Caki2 (cell line): ENCODE measurements around the gene AATF. TPM values are rescaled to one million over a fixed set of nuclear protein-coding genes. Genes with fewer than 3 reads are reported as not detected.
"Not testable (repeated sequence)": the region's sequence is repeated elsewhere in the genome, so short reads cannot be mapped to it uniquely, and the experiment has no call there.

Source experiments
- DNase-seq: peaks from one replicate; pipeline ENCODE4 v3.0.0-alpha.2; 2015; ENCODE audit warnings: low read depth
- in situ Hi-C: cut with HindIII; loops from 2 replicates; pipeline ENCODE4 v1.10.0; 2016; ENCODE audit warnings: low sequenced_read_pairs, low pct_unique_long_range_greater_than_20kb, mixed read lengths
- total RNA-seq: library from RNA; depleted of rRNA; stranded (reverse); fragments of >200 nt; shearing (Covaris generic); gene quantifications from 2 replicates; pipeline ENCODE4 v1.2.3, GENCODE V29; 2014; ENCODE audit warnings: low replicate concordance

AATF gene
- total RNA-seq, 1 experiment from 2014 or later, result 49.9 TPM

GRCh38 chr17:37059493-37059892 lies 110.7 kb downstream of the AATF start:
- no peak for DNase-seq
- in situ Hi-C loops, result no loop called here

- in situ Hi-C loops, result no loop called here
- no peak for DNase-seq
Observed at GRCh38 chr17:37060094-37060493, 111.3 kb downstream of the AATF start.

GRCh38 chr17:37060928-37061327 lies 112.2 kb downstream of the AATF start:
- in situ Hi-C loops, result no loop called here

DNA sequence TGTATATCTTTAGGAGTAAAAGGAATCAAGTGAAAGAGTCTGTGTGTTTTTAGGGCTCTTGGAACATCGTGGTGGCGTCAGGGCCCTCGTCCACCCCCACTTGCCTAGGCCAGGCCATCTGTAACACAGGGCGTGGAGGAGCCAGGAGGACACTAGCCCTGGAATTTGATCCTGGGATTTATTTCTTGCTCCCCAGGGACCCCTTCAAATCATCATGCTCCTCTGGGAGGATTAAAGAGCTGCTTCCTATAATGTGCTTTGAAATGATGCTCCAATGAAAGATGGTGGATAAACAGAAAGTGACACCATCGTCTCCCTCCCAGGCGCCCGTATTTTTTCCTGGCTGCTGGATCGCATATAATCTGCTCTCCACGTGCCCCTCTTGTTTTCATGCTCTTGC lies 113.3 kb downstream of the AATF start:
- no peak for DNase-seq
- in situ Hi-C loops, result no loop called here

More at GRCh38 chr17:37060928-37061327, 112.2 kb downstream of the AATF start:
- DNase-seq, result no peak

DNA sequence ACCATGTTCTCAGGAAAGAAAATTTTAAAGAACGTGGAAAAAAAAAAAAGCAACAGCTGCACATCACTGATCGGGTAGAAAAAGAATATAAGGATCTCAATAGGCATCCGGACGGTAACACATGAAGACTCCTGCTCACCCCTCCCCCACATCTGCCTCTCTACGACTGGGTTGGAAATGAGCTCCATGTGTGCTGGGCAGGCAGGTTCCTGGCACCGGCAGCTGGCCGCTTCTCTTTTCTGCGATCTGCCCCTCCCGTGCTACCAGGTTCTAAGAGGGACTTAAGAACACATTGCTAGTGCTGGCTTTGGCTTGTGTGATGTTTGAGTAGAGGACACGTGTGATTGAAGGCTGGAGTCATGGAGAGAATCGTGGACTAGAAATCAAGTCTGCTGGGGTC lies 115.5 kb downstream of the AATF start:
- in situ Hi-C loops, result no loop called here
- no peak for DNase-seq

- no peak for DNase-seq
- in situ Hi-C loops, result no loop called here
Observed at GRCh38 chr17:37064956-37065355, 116.2 kb downstream of the AATF start.

DNA sequence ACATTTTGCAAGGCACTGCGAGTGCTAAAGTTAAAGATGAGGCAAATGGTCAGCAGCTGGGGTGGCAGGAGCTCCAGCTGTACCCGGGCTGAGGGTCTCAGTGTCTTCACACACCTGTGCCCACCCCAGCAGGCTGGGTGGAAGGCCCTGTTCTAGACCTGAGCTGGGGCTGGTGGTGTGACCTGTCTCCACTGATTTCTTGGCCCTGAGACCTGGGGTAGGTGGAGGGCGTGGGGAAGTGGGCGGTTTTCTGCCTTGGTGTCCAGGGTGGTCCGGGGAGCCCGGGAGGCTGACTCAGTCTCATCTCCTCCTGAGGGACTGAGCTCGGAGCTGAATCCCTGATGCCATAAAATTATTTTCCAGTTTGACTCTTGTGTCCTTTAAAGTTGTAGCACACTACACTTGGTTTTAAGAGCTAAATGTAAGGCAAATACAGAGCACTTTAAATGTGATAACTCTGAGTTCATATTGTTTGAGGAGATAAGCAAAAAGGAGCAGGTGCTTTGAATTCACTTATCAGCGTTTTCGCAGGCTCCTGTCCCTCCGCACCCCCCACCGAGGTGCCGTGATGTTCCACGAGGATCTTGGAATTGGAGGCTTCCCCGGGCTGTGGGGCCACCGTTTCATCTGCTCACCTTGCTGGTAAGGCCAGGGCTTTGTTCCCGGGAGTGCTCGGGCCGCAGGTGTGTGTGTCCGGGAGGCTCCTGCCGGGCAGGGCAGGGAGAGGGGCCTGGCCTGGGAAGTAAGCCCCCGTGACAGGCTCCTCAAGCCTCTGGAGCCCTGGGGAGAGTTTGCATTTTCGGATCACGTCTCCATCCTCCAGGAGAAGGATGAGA lies 117.0 kb downstream of the AATF start:
- in situ Hi-C loops, result no loop called here

DNA sequence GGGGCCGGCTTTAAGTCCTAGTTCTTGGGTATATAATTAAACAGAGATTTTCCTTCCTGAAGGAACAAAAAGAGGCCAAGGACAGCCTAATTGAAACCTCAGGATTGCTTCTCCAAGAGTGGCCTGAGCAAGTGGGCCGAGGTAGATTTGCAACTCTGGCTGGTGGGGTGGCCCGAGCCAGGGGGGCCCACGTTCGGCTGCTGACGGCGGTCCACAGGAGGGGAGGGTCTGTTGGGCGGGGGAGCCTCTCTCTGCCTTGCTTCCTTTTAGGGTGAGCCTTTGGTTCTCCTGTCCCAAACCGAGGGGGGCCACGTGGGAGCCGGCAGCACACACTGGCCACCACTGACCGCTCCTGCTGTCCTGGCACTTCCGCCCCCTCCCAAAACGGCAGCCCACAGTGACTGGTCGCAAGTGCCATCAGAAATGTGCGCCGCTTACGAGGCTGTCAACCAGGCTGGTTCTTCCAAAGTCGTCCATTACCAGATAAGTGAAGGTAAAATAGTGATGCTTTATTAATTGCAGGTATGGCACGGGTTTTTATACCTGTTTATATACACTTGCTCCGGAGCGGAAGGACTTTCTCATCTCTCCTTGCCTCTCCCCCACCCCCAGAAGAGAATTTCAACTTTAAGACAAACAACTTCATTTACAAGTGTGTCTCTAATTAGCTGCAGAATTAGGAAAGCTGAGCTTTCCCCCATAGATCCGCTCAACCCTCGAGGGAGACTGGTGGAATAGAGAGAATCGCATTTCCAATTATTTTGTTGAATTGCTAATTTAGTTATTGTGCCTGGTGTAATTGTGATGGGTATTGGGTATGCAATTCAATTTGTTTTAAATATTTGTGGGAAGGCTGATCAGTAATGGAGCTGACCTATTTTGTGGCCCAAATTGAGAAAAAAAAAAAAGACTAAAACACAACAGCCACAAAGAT lies 117.8 kb downstream of the AATF start:
- in situ Hi-C loops, result no loop called here
- no peak for DNase-seq

More for the DNA sequence above, 117.0 kb downstream of the AATF start:
- DNase-seq, result no peak

DNA sequence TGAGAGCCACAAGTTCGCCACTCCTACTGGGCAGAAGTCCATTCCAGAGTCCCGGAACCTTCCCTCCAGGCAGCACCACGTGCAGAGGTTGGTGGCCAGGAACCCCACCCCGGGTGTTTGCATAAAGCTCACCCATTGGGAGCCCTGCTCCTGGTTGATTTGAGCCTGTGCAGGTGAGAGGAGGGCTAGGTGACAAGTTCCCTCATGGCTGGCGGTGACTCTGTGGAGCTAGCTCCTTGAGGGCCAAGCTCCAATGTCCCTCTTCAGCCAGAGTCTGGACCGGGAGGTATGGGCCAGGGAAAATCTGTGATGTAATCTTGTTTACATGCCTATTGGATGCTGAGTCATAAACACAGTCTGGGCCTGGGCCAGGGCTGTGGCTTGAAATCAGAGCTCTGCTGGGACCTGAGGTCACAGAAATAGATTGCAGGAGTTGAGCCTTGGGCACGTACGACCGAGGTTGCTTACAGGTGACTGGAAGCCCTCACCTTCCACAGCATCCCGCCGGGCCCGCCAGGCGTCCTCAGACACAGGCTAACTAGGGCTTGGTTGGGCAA lies 118.9 kb downstream of the AATF start:
- in situ Hi-C loops, result no loop called here
- DNase-seq, result peak; percentile 45

DNA sequence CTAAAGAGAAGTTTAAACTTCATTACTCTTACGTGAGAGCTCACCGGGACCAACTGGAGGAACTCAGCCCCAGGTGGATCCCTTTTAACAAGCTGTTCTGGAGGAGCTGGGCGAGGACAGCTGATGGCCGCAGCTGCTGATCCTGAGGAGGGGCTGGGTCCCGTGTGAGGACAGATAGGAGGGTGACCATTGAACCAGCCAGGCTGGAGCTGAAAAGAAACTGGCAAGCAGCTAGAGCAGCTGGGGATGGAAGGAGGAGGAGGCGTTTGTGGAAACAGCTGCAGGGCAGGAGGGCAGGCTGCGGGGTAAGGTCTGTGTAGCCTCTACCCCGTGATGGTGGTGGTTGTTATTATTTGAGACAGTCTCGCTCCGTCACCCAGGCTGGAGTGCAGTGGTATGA lies 119.5 kb downstream of the AATF start:
- no peak for DNase-seq
- in situ Hi-C loops, result no loop called here

DNA sequence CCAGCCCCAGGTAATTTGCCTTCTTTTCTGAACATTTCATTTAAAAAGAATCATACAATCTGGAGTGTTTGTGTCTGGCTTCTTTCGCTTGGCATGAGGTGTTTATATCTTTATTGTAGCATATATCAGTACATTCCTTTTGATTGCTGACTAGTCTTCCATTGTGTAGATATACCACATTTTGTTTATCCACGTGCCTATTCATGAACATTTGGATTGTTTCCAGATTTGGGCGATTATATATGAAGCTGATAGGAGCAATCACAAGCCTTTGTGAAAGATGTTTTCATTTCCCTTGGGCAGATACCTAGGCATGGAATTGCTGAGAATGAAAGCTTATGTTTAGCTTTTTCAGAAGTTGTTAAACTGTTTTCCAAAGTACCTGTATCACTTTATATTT lies 120.3 kb downstream of the AATF start:
- in situ Hi-C loops, result no loop called here
- DNase-seq, result no peak

DNA sequence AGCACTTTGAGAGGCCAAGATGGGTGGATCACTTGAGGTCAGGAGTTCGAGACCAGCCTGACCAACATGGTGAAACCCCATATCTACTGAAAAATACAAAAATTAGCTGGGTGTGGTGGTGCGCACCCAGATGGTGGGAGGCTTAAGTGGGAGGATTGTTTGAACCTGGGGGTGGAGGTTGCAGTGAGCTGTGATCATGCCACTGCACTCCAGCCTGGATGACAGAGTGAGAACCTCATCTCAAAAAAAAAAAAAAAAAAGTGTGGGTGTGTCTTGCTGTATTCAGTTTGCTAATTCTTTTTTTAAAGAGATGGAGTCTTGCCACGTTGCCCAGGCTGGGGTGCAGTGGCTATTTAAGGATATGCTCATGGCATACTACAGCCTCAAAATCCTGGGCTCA lies 124.7 kb downstream of the AATF start:
- in situ Hi-C loops, DNase-seq: not testable (repeated sequence)

DNA sequence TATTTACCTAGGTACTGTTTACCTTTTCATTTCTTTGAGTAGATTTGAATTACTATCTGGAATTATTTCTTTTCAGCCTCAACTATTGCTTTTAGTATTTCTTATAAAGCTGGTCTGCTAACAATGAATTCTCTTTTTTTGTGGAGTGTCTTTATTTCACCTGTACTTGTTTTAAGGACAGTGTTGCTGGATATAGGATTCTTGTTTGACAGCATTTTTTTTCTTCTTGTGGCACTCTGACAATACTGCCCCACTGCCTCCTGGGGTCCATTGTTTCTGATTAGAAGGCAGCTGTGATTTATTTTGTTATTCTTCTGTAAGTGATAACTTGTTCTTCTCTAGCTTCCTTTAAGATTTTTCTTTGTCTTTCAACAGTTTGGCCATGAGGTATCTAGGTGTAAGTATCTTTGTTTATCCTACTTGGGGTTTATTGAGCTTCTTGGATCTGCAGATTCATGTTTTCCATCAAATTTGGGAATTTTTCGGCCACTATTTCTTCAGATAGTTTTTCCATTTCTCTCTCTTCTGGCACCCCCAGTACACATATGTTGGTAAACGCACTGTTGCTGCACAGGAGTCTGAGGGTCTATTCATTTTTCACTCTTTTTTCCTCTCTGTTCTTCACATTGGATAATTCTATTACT lies 130.4 kb downstream of the AATF start:
- in situ Hi-C loops, result no loop called here
- DNase-seq, result no peak

DNA sequence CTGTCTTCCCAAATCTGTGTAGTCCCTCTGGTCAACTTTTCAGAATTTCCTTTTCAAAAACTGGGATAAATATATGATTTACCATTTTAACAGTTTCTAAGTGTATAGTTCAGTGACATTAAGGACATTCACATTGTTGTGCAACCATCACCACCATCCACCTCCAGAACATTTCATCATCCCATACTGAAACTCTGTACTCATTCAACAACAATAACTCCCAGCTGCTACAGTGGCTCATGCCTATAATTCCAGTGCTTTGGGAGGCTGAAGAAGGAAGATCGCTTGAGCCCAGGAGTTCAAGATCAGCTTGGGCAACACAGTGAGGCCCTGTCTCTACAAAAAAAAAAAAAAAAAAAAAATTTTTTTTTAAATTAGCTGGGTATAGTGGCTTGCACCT lies 131.0 kb downstream of the AATF start:
- DNase-seq, result no peak
- in situ Hi-C loops, result no loop called here

GRCh38 chr17:37081287-37081686 lies 132.5 kb downstream of the AATF start:
- DNase-seq, result no peak
- in situ Hi-C loops, result no loop called here

GRCh38 chr17:37082311-37082860 lies 133.6 kb downstream of the AATF start:
- in situ Hi-C loops, result no loop called here
- no peak for DNase-seq

DNA sequence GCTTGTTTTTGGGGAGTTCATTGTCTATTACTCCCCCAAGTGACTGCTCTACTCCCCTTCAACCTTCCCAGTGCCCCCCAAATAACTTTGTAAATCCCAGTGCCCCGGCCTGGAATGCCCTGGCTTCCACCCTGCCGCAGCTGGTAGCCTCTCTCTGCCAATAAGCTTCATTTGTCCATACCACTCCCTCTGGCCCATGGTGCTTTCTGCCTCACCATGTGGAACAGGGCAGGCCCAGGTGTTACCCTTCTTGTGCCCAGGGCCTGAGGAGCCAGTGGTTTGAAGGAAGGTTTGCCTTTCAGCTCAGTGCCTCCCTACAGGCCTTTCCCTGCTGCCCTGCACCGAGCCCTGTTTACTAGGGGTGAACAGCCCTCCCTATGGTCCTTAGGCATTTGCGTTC lies 134.2 kb downstream of the AATF start:
- no peak for DNase-seq
- in situ Hi-C loops, result no loop called here

DNA sequence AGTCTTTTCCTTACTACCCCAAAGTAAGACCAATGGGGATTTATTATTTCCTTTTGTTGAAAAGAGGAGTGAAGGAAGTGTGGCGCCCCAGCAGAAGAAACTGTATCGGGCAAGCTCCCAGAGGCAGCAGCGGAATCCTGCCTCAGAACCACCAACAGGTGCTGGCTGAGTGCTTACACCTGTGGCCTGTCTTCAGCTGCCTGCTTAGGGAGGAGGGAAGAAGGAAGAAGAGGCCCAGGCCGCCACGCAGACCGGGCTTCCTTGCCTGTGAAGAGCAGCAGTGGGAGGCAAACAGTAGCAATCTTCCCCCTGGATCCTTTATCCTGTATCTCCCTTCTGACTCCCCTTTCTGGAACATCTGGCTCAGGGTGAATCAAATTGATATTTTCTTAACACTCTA lies 134.7 kb downstream of the AATF start:
- DNase-seq, result no peak
- in situ Hi-C loops, result no loop called here
